Ovary (tissue), 9 donors: ENCODE measurements around the gene WWOX. TPM values are rescaled to one million over a fixed set of nuclear protein-coding genes. Genes with fewer than 3 reads are reported as not detected.

ENCODE experiments used
- DNase-seq, 5 donors: peaks; one replicate each; pipeline ENCODE4 v3.0.0-alpha.2; 2019 to 2020
- H3K27ac ChIP-seq, 2 donors: fragments of 200-600 bp; one replicate each; pipeline versions ENCODE4 v1.5.1 to v1.8.0; 2019 to 2022
- H3K27me3 ChIP-seq: fragments of 200-600 bp; one replicate; pipeline ENCODE4 v1.8.0; 2022
- H3K36me3 ChIP-seq: fragments of 200-600 bp; sonication (generic); one replicate; pipeline ENCODE4 v1.5.1; 2019
- H3K4me1 ChIP-seq: one replicate; pipeline ENCODE4 v1.8.1; 2013; ENCODE audit warnings: mild to moderate bottlenecking, moderate library complexity; ENCODE audit not compliant: insufficient read depth
- H3K4me3 ChIP-seq: fragments of 200-600 bp; sonication (generic); one replicate; pipeline ENCODE4 v1.5.1; 2017
- H3K9me3 ChIP-seq, 2 donors: fragments of 200-600 bp in 1 of 2; sonication (generic) in 1 of 2; one replicate each; pipeline versions ENCODE4 v1.5.1 to v1.8.1; 2013 to 2019; ENCODE audit warnings: mild to moderate bottlenecking in 1 of 2, moderate library complexity in 1 of 2
- EP300 ChIP-seq: sonication (generic); formaldehyde crosslinking; IDR thresholded peaks from one replicate; pipeline ENCODE4 v1.6.1; 2017; ENCODE audit warnings: antibody characterized with exemption
- POLR2A ChIP-seq: fragments of 450-650 bp; IDR thresholded peaks from one replicate; pipeline ENCODE4 v1.6.1; 2017; ENCODE audit warnings: antibody characterized with exemption, mild to moderate bottlenecking, moderate library complexity
- WGBS, 3 donors: extraction: QIAGEN DNeasy Blood & Tissue Kit in 1 of 3; methylation state at CpG; one replicate each; pipeline versions ENCODE4 v1.1.5 to v1.1.7; 2013 to 2017; 5-methylcytosine and 5-hydroxymethylcytosine counted together
- intact Hi-C, 4 donors: fragments of 100-400 bp; cut with DNase I; formaldehyde crosslinking; loops; one replicate each; pipeline versions ENCODE4 v1.11.0 to v1.15.1; 2022 to 2023
- polyA plus RNA-seq, 2 donors: library from polyadenylated mRNA; stranded (reverse); fragments of 200-250 nt in 1 of 2; fragments of 350-450 nt in 1 of 2; fragmentation: Illumina TruSeq in 1 of 2; extraction: RNeasy Lipid Tissue Mini Kit (QIAGEN cat#74804) in 1 of 2; gene quantifications; one replicate each; pipeline ENCODE4 v1.2.3, GENCODE V29; 2013 to 2014
- total RNA-seq, 7 donors: library from RNA; depleted of rRNA in 2 of 7; stranded (reverse); fragments of >200 nt in 2 of 7; fragmentation: NEBNext Ultra II Directional in 3 of 7; extraction: Animal tissue kit (Norgen Biotek cat#: 25700) in 3 of 7; gene quantifications; one replicate each; pipeline versions ENCODE4 v1.1.0 to v1.2.4, GENCODE V29; 2016 to 2023
- TF ChIP-seq, protein P1 (sequence below), 3 donors: fragments of 450-650 bp in 2 of 3; fragments of 200-600 bp in 1 of 3; IDR thresholded peaks; one replicate each; pipeline versions ENCODE4 v1.5.1 to v1.8.0; 2016 to 2022; ENCODE audit warnings: antibody characterized with exemption in 3 of 3, mild to moderate bottlenecking in 1 of 3
- donor health status: DM: no; HTN: no; CAD: no; lungs with moderate emphysema.
- donor health status: DM: no; HTN: no; CAD: no.
- donor health status: Bipolar disorder and iron deficiency.
- donor health status: DM: yes; HTN: yes; CAD: no.
- donor health status: DM: no; HTN: no; CAD: no.
- donor health status: DM: yes; HTN: yes; CAD: no.

WWOX gene
- total and polyA plus RNA-seq, 9 donors = 11.0 to 40.5 (median 25.2) TPM

DNA sequence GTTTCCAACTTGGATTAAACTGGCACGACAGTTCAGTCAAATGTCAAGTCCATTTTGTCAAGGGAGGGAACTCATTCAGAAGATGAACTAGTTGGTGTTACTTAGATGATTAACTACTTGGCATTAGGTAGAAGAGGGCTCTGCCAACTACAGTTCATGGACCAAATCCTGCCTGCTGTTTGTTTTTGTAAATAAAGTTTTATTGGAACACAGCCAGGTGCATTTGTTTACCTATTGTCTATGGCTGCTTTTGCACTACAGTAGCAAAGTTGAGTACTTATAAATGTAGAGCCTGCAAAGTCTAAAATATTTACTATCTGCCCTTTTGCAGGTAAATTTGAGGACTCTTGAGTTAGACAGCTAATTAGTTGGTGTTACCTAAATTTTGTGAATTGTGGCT is 1091.1 kb downstream of the WWOX start:
- TF ChIP-seq POLR2A (no peak), EP300 (no peak)
- TF ChIP-seq, protein P1, sequence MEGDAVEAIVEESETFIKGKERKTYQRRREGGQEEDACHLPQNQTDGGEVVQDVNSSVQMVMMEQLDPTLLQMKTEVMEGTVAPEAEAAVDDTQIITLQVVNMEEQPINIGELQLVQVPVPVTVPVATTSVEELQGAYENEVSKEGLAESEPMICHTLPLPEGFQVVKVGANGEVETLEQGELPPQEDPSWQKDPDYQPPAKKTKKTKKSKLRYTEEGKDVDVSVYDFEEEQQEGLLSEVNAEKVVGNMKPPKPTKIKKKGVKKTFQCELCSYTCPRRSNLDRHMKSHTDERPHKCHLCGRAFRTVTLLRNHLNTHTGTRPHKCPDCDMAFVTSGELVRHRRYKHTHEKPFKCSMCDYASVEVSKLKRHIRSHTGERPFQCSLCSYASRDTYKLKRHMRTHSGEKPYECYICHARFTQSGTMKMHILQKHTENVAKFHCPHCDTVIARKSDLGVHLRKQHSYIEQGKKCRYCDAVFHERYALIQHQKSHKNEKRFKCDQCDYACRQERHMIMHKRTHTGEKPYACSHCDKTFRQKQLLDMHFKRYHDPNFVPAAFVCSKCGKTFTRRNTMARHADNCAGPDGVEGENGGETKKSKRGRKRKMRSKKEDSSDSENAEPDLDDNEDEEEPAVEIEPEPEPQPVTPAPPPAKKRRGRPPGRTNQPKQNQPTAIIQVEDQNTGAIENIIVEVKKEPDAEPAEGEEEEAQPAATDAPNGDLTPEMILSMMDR (IDR thresholded peaks at IDR 0.05) = no peak
- WGBS, 3 donors = 83 to 100% (median 95%) methylated on average over 1 of the region's 1 CpG
- no peaks in the 10 kb centered on the region for H3K36me3 ChIP-seq
- DNase-seq = no peak
- no peaks in the 10 kb centered on the region for H3K9me3 ChIP-seq
- H3K4me1 ChIP-seq = peaks cover under 1% of the 10 kb centered on the region
- H3K27me3 ChIP-seq = no peaks in the 10 kb centered on the region
- no peak overlapping the region for H3K27ac ChIP-seq
- H3K4me3 ChIP-seq = no peak overlapping the region
- intact Hi-C loops = loop anchor here in 1 of 4 donors (5.0 kb wide), 1 partner anchor 1018 kb away; no protein-coding TSS in a partner anchor

DNA sequence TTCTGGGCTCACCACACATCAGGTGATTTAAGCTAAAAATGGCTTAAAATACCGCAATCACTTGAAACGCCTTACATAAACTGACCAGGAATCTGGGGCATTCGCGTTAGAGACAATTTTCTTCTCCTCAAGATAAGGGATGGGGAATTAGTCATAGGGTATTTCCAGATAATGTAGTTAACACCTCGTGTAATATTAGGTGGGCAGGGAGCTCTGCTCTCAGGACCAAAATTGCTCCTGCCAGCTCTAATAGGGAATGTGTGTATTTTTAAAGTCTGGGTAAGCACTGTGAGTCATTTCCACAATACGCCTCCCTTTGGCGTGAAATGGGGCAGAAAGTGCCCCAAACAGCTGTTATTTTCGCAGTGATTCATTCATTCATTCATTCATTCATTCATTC is 1092.5 kb downstream of the WWOX start:
- Histone ChIP-seq H3K27ac (no peak overlapping the region), H3K36me3 (no peaks in the 10 kb centered on the region), H3K4me1 (no peaks in the 10 kb centered on the region), H3K9me3 (no peaks in the 10 kb centered on the region), H3K4me3 (no peak overlapping the region), H3K27me3 (no peaks in the 10 kb centered on the region)
- intact Hi-C loops = loop anchor here in 1 of 4 donors (5.0 kb wide), 1 partner anchor 1020 kb away; no protein-coding TSS in a partner anchor
- TF ChIP-seq POLR2A = no peak
- TF ChIP-seq, protein P1 (IDR thresholded peaks at IDR 0.05) = no peak
- TF ChIP-seq EP300 = no peak
- 55 to 63% (median 62%) methylated on average over 8 of the region's 8 CpGs for WGBS, 3 donors
- no peak for DNase-seq

DNA sequence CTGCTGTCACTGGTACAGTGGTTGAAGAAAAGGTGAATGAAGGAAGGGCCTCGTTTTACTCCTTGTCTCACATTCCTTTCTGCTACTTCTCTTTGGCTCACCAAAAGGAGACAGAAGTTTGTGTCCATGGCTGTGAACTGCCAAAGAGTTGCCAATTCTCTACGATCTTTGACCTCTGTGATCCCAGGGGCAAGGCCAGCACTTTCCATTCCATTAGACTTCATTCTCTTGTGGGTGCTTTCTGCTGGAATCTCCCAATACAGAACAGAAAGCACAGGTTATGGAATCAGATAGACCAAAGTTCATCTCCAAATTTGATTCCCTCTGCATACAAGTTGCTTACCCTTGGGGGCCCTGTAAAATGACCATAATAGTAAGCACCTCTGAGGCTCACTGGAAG is 1093.5 kb downstream of the WWOX start:
- Histone ChIP-seq H3K4me3 (no peak overlapping the region), H3K4me1 (no peaks in the 10 kb centered on the region), H3K27me3 (no peaks in the 10 kb centered on the region), H3K9me3 (no peaks in the 10 kb centered on the region), H3K36me3 (no peaks in the 10 kb centered on the region), H3K27ac (no peak overlapping the region)
- intact Hi-C loops = loop anchor here in 1 of 4 donors (5.0 kb wide), 1 partner anchor 1021 kb away; no protein-coding TSS in a partner anchor
- DNase-seq = no peak
- TF ChIP-seq POLR2A = no peak
- TF ChIP-seq EP300 = no peak
- TF ChIP-seq, protein P1 (IDR thresholded peaks at IDR 0.05) = no peak
- 27 to 49% (median 38%) methylated on average over 2 of the region's 2 CpGs for WGBS, 3 donors

DNA sequence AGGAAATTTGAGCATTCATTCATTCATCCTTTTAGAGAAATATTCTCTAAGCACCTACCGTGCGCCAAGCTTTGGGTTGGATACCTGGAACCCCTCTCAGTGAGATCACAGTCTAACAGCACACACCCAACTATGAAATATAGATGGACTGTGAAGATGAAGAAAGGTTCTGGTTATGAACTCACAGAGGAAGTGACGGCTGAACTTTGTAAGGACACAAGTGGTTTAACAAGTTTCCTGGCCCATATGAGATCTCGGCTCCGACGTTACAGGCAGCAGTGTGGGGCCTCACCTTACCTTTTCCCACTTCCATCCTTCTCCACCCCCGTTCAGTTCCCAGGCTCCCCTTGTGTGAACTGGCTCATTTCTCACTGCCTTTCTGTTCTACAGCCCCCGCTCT is 1094.8 kb downstream of the WWOX start:
- Histone ChIP-seq H3K4me3 (no peak overlapping the region), H3K27ac (no peak overlapping the region), H3K36me3 (no peaks in the 10 kb centered on the region), H3K27me3 (no peaks in the 10 kb centered on the region), H3K4me1 (no peaks in the 10 kb centered on the region), H3K9me3 (no peaks in the 10 kb centered on the region)
- DNase-seq = no peak
- intact Hi-C loops = loop anchor here in 1 of 4 donors (5.0 kb wide), 1 partner anchor 1022 kb away; no protein-coding TSS in a partner anchor
- WGBS, 3 donors = 79 to 92% (median 88%) methylated on average over 8 of the region's 8 CpGs
- TF ChIP-seq POLR2A (no peak), EP300 (no peak)
- TF ChIP-seq, protein P1 (IDR thresholded peaks at IDR 0.05) = no peak
